HEK293 (cell line): ENCODE data around the gene NOM1.
A peak's percentile ranks its signal among the peaks of the same experiment; 100 is the strongest.

Experiments used
- CTCF ChIA-PET: fragments of 350-600 bp; formaldehyde crosslinking; extraction: SDS; loops from one replicate; lab custom pipeline; 2021; ENCODE audit warnings: antibody characterized with exemption; lab: Yijun Ruan, JAX
- POLR2A ChIA-PET: fragments of 300-600 bp; formaldehyde crosslinking; extraction: SDS; loops from one replicate; lab custom pipeline; 2020; ENCODE audit warnings: antibody characterized with exemption, inconsistent platforms; lab: Yijun Ruan, JAX
- H3K27ac ChIP-seq: fragments of 200-500 bp; sonication (Bioruptor generic); 2 replicates; pipeline ENCODE4 v1.5.1; 2014; ENCODE audit warnings: low read depth, low read length, control low read depth, inconsistent platforms; ENCODE audit errors: extremely low read depth
- H3K36me3 ChIP-seq, 2 experiments: fragments of 200-500 bp in 1 of 2; sonication (Bioruptor generic) in 1 of 2; 1 replicate in 1 of 2; 2 replicates in 1 of 2; pipeline ENCODE4 v1.5.1; 2014 to 2017; ENCODE audit warnings: inconsistent platforms in 2 of 2, low read length in 2 of 2; ENCODE audit not compliant: control insufficient read depth in 2 of 2, insufficient read depth in 1 of 2
- H3K4me1 ChIP-seq: fragments of 200-500 bp; sonication (Bioruptor generic); 2 replicates; pipeline ENCODE4 v1.5.1; 2014; ENCODE audit warnings: mild to moderate bottlenecking, low read length, inconsistent platforms; ENCODE audit not compliant: control insufficient read depth, insufficient read depth
- H3K4me3 ChIP-seq: 2 replicates; pipeline ENCODE4 v1.5.1; 2011; ENCODE audit warnings: low read depth, mild to moderate bottlenecking, control low read depth, low read length, moderate library complexity
- H3K9me3 ChIP-seq: fragments of 200-500 bp; sonication (Bioruptor generic); 2 replicates; pipeline ENCODE4 v1.5.1; 2014; ENCODE audit warnings: low read depth, low read length, inconsistent platforms; ENCODE audit not compliant: control insufficient read depth, insufficient read depth
- ATF2 ChIP-seq: fragments of 450-650 bp; formaldehyde crosslinking; IDR thresholded peaks from 2 replicates; pipeline ENCODE4 v1.5.1; 2016; ENCODE audit warnings: missing biosample characterization, missing genetic modification characterization, low read depth
- IKZF3 ChIP-seq: fragments of 450-650 bp; IDR thresholded peaks from 2 replicates; pipeline ENCODE4 v1.5.0; 2018; ENCODE audit warnings: missing biosample characterization, mild to moderate bottlenecking, missing genetic modification characterization, moderate library complexity
- KLF16 ChIP-seq: fragments of 450-650 bp; formaldehyde crosslinking; IDR thresholded peaks from 2 replicates; pipeline ENCODE4 v1.5.1; 2017; ENCODE audit warnings: missing biosample characterization, missing genetic modification characterization
- PATZ1 ChIP-seq: fragments of 450-650 bp; formaldehyde crosslinking; IDR thresholded peaks from 2 replicates; pipeline ENCODE4 v1.5.1; 2016; ENCODE audit warnings: missing biosample characterization, missing genetic modification characterization
- PRDM1 ChIP-seq: fragments of 450-650 bp; formaldehyde crosslinking; IDR thresholded peaks from 2 replicates; pipeline ENCODE4; 2016; ENCODE audit warnings: missing biosample characterization, missing genetic modification characterization
- PRDM6 ChIP-seq: fragments of 450-650 bp; formaldehyde crosslinking; IDR thresholded peaks from 2 replicates; pipeline ENCODE4 v1.5.1; 2017; ENCODE audit warnings: missing biosample characterization, missing genetic modification characterization
- SCRT1 ChIP-seq: fragments of 450-650 bp; formaldehyde crosslinking; IDR thresholded peaks from 2 replicates; pipeline ENCODE4 v1.5.1; 2016; ENCODE audit warnings: missing biosample characterization, missing genetic modification characterization, borderline replicate concordance
- TRIM28 ChIP-seq: IDR thresholded peaks from 2 replicates; pipeline ENCODE4 v1.6.1; 2011; ENCODE audit warnings: low read length, control low read depth, borderline replicate concordance
- YY1 ChIP-seq: fragments of 450-650 bp; formaldehyde crosslinking; IDR thresholded peaks from 2 replicates; pipeline ENCODE4 v1.5.1; 2018; ENCODE audit warnings: missing biosample characterization, missing genetic modification characterization
- ZBTB1 ChIP-seq: fragments of 450-650 bp; formaldehyde crosslinking; IDR thresholded peaks from 2 replicates; pipeline ENCODE4 v1.5.1; 2016; ENCODE audit warnings: missing biosample characterization, missing genetic modification characterization
- ZBTB17 ChIP-seq: fragments of 450-650 bp; formaldehyde crosslinking; IDR thresholded peaks from 2 replicates; pipeline ENCODE4 v1.5.1; 2016; ENCODE audit warnings: missing biosample characterization, missing genetic modification characterization
- ZBTB20 ChIP-seq: fragments of 450-650 bp; formaldehyde crosslinking; IDR thresholded peaks from 2 replicates; pipeline ENCODE4 v1.5.1; 2016; ENCODE audit warnings: missing biosample characterization, missing genetic modification characterization
- ZNF146 ChIP-seq: fragments of 450-650 bp; formaldehyde crosslinking; IDR thresholded peaks from 2 replicates; pipeline ENCODE4 v1.5.1; 2016; ENCODE audit warnings: missing biosample characterization, missing genetic modification characterization
- ZNF18 ChIP-seq: fragments of 450-650 bp; formaldehyde crosslinking; IDR thresholded peaks from 2 replicates; pipeline ENCODE4 v1.5.1; 2016; ENCODE audit warnings: missing biosample characterization, missing genetic modification characterization
- ZNF335 ChIP-seq: fragments of 450-650 bp; formaldehyde crosslinking; conservative IDR thresholded peaks from 2 replicates; pipeline ENCODE4 v1.5.1; 2016; ENCODE audit warnings: missing biosample characterization, missing genetic modification characterization
- ZNF341 ChIP-seq: fragments of 450-650 bp; formaldehyde crosslinking; IDR thresholded peaks from 2 replicates; pipeline ENCODE4; 2016; ENCODE audit warnings: low read depth, missing biosample characterization, missing genetic modification characterization
- ZNF362 ChIP-seq: fragments of 450-650 bp; formaldehyde crosslinking; IDR thresholded peaks from 2 replicates; pipeline ENCODE4 v1.5.1; 2016; ENCODE audit warnings: missing biosample characterization, missing genetic modification characterization
- ZNF398 ChIP-seq: fragments of 450-650 bp; formaldehyde crosslinking; IDR thresholded peaks from 2 replicates; pipeline ENCODE4 v1.5.1; 2017; ENCODE audit warnings: missing biosample characterization, missing genetic modification characterization
- ZNF549 ChIP-seq: fragments of 450-650 bp; IDR thresholded peaks from 2 replicates; pipeline ENCODE4 v1.5.1; 2018; ENCODE audit warnings: missing biosample characterization, missing genetic modification characterization, mild to moderate bottlenecking, inconsistent platforms, moderate library complexity
- ZNF561 ChIP-seq: fragments of 450-650 bp; IDR thresholded peaks from 2 replicates; pipeline ENCODE4 v1.5.1; 2018; ENCODE audit warnings: missing biosample characterization, missing genetic modification characterization, borderline replicate concordance
- ZNF645 ChIP-seq: fragments of 450-650 bp; formaldehyde crosslinking; IDR thresholded peaks from 2 replicates; pipeline ENCODE4; 2016; ENCODE audit warnings: missing biosample characterization, missing genetic modification characterization
- ZNF664 ChIP-seq: fragments of 450-650 bp; formaldehyde crosslinking; IDR thresholded peaks from 2 replicates; pipeline ENCODE4 v1.5.1; 2016; ENCODE audit warnings: missing biosample characterization, missing genetic modification characterization
- ZNF707 ChIP-seq: fragments of 450-650 bp; formaldehyde crosslinking; IDR thresholded peaks from 2 replicates; pipeline ENCODE4 v1.5.1; 2016; ENCODE audit warnings: missing biosample characterization, missing genetic modification characterization
- ZNF843 ChIP-seq: fragments of 450-650 bp; formaldehyde crosslinking; IDR thresholded peaks from 2 replicates; pipeline ENCODE4 v1.5.1; 2016; ENCODE audit warnings: missing biosample characterization, missing genetic modification characterization
- ZXDB ChIP-seq: fragments of 450-650 bp; formaldehyde crosslinking; IDR thresholded peaks from 2 replicates; pipeline ENCODE4 v1.5.1; 2016; ENCODE audit warnings: missing biosample characterization, missing genetic modification characterization

NOM1 gene

GRCh38 chr7:156927571-156928405 lies 21.7 kb upstream of the NOM1 start:
- no peaks in the 10 kb centered on the region for H3K9me3 ChIP-seq
- no peak overlapping the region for H3K4me3 ChIP-seq
- 0 out of 2 replicates have a peak, but pooled peaks cover 2% of the 10 kb centered on the region for H3K4me1 ChIP-seq
- H3K27ac ChIP-seq: no peak overlapping the region
- POLR2A ChIA-PET: no interaction called here
- H3K36me3 ChIP-seq: no peaks in the 10 kb centered on the region
- CTCF ChIA-PET: interaction anchor here (1.2 kb wide), 1 partner anchor 16 kb away, joined by 3 read pairs; no protein-coding TSS in a partner anchor
- TF ChIP-seq ATF2 (no peak), SCRT1 (tag by site-specific recombination) (peak; percentile 49; the same call in 1 of the 2 replicates), PRDM6 (peak; percentile 50; the same call in 1 of the 2 replicates), ZNF645 (tag by site-specific recombination) (no peak), ZNF664 (peak; percentile 81), ZBTB1 (tag by site-specific recombination) (no peak), ZNF341 (tag by site-specific recombination) (peak; percentile 21; the same call in 1 of the 2 replicates), IKZF3 (peak; percentile 52; the same call in 1 of the 2 replicates), PATZ1 (peak; percentile 33; the same call in 1 of the 2 replicates), ZNF398 (tag by site-specific recombination) (no peak), ZNF362 (tag by site-specific recombination) (0 out of 2 replicates have a peak, but pooled peaks have one; percentile 52), ZNF549 (tag by site-specific recombination) (no peak), ZBTB17 (peak; percentile 68), TRIM28 (peak; percentile 69; the same call in 1 of the 2 replicates), ZNF146 (tag by site-specific recombination) (no peak), PRDM1 (tag by site-specific recombination) (0 out of 2 replicates have a peak, but pooled peaks have one; percentile 36), ZBTB20 (tag by site-specific recombination) (0 out of 2 replicates have a peak, but pooled peaks have one; percentile 30), YY1 (peak; percentile 49; the same call in 1 of the 2 replicates), ZXDB (tag by site-specific recombination) (0 out of 2 replicates have a peak, but pooled peaks have one; percentile 10), KLF16 (tag by site-specific recombination) (0 out of 2 replicates have a peak, but pooled peaks have one; percentile 34), ZNF843 (tag by site-specific recombination) (peak; percentile 45; the same call in 1 of the 2 replicates), ZNF561 (no peak), ZNF18 (0 out of 2 replicates have a peak, but pooled peaks have one; percentile 15), ZNF335 (peak; percentile 84), ZNF707 (no peak)
